SH-SY5Y (cell line): Measurements from ENCODE around the gene MOB3B.

Source experiments
- GATA2 ChIP-seq: IDR thresholded peaks from 2 replicates; pipeline ENCODE4 v1.6.1; 2011; ENCODE audit warnings: mild to moderate bottlenecking, low read depth, low read length
- GATA3 ChIP-seq: IDR thresholded peaks from 2 replicates; pipeline ENCODE4 v1.6.1; 2011; ENCODE audit warnings: low read depth, mild to moderate bottlenecking, low read length, moderate library complexity

DNA sequence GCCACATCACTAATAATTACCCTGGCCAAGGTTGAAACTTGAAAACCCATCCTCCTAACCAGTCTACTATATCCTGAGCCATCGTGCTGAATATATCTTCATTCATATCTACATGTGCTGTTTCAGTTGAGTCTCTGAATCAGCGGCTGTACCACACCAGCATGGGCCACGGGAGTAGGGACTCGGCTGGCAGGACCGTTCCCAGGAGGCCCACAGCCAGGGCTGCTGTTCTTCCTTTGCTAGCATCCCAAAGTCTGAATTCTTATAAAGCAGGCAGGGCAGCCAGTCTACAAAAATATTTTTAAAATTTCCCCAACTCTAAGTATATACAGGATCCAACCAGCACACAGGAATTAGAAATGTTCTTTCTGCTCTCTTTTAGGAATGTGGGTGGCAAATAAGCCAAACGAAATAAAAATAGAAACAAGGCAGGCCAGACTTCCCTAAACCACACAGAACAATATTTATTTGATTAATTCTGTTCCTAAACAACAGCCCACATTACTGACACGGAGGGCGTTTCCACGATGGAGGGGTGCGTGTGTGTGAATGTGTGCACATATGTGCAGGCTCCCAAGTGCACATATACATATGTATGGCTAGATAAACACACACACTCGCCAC is 189.8 kb downstream of the MOB3B start:
- TF ChIP-seq GATA3 (no peak), GATA2 (no peak)
